GM21723 (cell line): ENCODE results near the gene CERS6.

Source experiments
- ATAC-seq: cut with Tn5 transposase; IDR thresholded peaks from one replicate; pipeline ENCODE4 v1.9.1; 2021; ENCODE audit warnings: mild to moderate bottlenecking, moderate library complexity; ENCODE audit not compliant: unreplicated experiment

Gene CERS6

DNA sequence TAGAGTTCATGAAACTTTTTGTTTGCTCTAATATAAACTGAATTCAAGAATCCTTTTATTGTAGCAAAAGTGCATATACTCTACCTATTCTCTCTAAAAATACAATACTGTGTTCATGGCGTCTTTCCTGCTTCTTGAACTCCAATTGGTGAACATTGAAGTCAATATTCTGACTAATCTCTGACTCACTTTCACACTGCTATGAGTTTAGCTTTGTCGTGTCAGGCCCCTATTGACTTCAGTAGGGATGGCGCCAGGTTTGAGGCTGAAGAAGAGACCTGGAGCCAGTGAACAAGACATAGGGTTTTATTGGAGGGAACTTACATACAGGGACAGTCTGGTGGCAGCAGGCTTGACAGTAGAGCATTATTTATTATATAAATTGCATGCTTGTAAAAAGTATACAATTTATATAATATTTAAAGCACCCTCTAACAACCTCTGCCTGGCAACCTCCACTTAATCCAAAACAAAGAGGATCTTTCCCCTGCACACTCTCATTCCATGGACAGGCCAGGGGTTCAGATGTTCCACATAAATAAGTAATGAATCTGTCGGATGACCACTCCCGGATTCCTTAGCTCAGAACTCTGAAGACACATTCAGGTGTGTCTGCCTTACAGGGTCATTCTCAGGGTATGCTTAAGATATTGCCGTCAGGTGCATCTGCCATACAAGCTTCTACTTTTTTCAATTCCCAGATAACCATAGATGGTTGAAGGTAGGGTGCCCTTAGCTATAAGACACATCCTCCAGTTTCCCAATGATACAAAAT, 141.0 kb downstream of the CERS6 start:
- no peak for ATAC-seq

DNA sequence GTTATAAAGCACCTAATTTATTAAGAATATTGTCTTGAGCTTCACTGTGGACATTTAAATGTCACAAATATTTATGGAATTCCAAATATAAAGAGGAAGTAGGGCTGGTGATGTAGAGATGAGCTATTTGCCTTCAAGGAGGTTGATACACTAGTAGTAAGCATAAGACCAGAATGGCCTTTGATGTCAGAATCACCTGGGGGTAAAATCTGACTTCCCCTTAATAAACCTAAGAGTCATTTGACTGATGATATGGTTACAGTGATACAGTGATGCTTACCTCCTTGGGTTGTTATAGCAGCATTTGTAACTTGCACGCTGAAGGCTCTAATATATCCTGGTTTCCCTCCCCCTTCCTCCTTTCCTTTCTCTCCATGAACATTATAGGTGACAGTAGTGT, 143.7 kb downstream of the CERS6 start:
- ATAC-seq: no peak

GRCh38 chr2:168600949-168601348, 144.9 kb downstream of the CERS6 start:
- no peak for ATAC-seq

GRCh38 chr2:168601741-168602140, 145.7 kb downstream of the CERS6 start:
- ATAC-seq: peak; percentile 68

GRCh38 chr2:168602379-168602778, 146.3 kb downstream of the CERS6 start:
- no peak for ATAC-seq

GRCh38 chr2:168602846-168603401, 146.9 kb downstream of the CERS6 start:
- ATAC-seq: no peak

DNA sequence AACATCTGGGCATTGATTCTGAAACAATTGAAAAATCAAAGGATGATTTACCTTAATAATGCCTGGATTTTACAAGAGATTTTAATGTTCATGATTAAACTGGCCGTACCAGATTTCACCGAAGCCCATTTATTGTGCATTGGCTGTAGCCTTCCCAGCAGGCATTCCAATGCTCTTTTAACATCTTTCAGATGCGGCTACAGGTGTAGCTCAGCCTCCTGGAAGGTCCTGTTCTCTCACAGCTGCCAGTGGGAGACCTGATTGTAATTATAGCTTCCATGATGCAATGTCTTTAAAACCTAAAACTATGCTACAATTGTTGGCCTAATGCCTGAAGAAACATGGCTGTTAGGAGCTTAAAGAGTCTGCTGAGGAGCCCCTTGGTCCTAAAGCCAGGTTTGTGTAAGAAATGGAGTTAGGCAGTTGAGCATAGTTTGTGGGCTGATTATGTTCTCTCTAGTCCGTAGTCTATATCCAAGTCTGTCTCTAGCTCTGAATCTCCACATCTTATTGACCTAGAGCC, 147.4 kb downstream of the CERS6 start:
- no peak for ATAC-seq

- ATAC-seq: no peak
These were observed 148.2 kb downstream of the CERS6 start for GRCh38 chr2:168604252-168604651.

- no peak for ATAC-seq
These were observed 151.9 kb downstream of the CERS6 start for GRCh38 chr2:168607992-168608391.

GRCh38 chr2:168608796-168609195, 152.7 kb downstream of the CERS6 start:
- ATAC-seq: no peak

DNA sequence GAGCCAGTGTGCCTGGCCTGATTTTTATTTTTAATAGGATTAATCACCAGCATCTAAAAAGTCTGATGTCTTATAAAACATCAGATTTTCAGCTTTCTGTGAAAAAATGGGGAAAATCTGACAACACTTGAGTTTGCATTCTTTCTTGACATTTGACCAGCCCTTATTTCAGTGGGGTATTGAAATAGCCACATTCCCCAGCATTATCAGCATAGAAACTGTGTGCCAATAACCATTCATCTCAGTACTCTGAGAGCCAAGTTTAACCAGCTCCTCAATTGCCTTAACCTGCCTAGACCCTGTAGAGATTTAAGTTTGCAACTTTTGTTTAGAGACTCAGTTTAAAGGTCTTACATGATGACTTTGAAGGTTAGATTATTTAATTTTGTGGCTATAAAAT, 155.0 kb downstream of the CERS6 start:
- ATAC-seq: no peak

DNA sequence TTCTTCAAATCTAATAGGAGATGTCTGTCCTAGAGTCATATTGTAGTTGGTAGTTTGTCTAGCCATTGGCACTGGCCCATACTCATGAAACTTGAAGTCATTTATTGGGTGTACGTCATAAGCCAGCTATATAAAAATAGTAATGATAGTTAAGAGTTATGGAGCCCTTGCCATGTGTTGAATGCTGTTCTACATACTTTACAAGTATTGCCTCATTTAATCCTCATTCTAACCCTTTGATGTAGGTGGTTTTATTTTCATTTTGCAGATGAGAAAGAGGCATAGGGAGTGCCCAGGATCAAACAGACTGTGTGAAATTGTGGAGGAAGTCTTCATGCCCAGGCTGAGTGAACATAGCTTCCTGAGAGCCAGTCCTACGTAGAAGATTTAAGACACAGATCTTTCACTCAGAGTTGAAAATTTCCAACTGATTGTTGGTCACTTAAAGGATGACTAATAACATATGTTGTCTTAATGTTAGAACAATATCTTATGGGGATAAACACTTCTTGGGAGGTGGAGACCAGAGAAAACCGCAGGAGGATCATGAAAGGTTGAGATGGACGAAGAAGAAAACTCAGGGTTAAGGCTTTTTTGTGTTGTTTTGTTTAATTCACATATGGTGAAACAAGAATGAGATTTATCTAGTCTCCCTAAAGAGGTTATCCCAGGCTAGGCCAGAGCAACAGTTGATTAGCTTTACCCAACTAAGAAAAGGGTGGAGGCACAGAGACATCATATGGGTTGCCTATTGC, 156.0 kb downstream of the CERS6 start:
- ATAC-seq: no peak

DNA sequence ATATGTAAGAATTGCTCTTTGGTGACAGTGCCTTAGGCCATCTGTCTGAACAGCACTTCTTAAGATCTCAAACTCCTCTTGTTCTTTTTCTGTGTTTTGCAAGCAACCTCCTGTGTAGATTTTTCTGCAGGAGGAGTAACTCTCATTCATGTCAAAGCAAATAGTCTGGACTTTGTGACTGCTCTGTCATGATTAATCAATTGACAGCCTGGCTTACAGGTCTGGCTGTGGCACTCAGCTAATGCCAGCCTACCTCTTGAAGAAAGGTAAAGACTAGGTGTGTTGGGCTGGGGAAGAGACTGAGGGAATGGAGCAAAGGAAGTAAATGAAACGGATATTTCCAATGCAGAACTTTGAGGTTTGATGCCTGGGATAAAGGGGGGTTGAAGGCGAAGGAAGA, 156.6 kb downstream of the CERS6 start:
- ATAC-seq: no peak

DNA sequence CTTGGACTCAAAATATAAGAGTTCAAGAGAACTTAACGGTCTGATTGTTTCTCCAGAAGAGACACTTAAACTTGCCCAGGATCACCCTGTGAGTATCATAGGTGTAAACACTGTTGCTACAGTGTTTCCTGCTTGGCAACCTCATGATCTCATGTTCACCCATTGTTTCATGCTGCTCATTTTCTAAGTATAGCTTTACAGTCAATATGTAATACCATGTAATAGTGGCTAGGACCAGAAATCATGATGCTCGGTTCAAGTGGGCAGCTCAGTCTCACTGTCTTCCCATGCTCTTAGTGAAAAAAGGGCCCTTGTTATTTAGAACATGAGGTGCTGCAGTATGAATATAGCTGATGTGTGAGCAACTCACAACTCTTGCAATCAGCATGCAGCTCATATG, 157.5 kb downstream of the CERS6 start:
- no peak for ATAC-seq

DNA sequence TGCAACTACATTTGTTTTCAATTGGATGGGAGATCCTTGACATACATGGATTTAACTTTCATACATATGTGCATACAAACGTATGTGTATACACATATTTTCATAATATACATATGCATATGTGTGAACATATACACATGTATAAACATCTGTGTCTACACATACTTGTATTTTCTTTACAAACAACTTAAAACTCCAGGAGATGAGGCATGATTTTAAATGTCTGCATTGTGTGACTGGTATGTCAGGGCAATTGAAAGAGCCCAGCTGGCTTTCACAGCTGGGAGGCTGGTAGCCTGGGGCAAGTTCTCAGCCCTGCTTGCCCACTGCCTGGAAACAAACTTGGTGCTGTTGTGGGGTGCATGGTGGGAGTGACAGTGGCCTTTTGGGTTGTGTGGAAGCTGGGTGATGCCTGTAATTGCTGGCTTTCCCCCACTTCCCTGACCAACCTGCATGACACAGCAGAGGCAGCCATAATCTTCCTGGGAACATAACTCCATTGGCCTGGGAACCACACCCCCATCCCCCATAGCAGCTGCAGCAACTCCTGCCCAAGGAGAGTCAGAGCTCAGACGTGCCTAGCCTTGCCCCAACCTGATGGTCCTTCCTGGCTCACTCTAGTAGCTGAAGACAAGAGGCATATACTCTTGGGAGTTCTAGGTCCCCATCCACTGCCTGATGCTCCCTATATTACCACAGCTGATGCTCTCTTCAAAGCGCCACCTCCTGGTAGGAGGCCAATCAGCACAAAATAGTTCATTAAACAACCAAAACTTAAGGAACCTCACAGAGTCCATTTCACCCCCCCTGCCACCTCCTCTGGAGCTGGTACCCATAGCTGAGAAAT, 158.3 kb downstream of the CERS6 start:
- no peak for ATAC-seq

DNA sequence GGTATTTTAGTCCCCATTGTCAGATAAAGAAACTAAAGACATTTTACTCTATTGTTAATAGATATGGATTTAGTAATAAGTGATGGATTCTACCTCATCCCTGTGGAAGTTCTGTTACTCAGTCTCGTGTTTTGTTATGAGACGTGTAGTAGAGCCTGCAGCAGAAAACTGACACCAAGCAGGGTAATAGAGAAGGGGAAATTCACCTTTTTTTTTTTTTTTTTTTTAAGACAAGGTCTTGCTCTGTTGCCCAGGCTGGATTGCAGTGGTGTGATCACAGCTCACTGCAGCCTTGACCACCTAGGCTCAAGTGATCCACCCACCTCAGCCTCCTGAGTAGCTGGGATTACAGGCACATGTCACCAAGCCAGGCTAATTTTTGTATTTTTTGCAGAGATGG, 164.5 kb downstream of the CERS6 start:
- ATAC-seq: no peak

DNA sequence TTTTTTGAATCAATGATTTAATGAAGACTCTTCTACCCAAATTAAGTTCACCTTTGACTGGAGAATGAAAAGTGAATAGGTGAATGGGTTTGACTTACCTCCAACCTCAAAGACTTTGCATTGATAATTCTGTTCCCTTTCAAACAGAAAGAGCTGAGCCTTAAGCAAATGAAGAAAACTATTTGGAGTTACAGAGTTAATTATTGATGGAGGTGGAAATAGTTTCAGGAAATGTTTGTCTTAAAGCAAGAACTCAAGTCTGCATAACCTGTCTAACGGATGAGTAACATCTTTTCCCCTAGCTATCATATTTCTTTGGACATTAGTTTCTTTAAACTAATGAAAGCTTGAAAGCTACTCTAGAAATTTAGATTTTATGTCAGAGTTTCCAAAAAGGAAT, 166.5 kb downstream of the CERS6 start:
- ATAC-seq: no peak

GRCh38 chr2:168624028-168624427, 168.0 kb downstream of the CERS6 start:
- peak; percentile 47 for ATAC-seq

DNA sequence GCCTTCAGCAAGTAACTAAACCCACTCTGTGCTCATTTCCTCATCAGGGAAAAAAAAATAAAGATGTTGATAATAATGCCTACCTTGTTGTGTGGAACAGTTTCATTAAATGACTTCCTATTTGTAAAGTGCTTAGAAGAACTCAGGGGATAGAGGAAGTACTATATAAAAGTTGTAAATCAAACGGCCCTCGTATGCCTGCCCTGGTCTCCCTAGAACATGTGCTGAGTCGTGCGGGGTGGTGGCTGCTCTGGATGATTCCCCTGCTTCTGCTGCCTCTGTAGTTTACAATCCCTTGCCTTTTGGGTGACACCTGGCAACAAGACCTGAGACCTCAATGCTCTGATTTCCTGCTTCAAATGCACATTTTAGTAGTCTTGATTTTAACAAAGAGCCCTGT, 170.0 kb downstream of the CERS6 start:
- no peak for ATAC-seq

DNA sequence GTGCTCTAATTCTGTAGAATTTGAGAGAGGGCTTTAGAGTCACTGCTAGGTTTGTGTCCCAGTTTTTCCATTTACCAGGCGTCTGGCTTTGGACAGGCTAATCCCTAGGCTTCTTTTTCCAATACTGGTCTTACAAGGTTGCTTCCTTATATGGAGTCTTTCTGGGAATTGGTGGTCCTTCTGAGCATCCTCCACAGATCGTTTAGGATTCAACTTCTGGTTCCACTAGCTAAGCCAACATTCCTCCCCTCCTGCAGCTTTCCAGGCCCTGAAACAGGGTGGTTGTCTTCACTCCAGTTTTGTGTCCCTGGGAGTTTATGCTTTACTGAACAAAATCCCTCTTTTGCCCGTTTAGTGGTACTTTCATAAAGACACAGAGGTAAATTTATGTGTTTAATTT, 170.6 kb downstream of the CERS6 start:
- ATAC-seq: no peak

DNA sequence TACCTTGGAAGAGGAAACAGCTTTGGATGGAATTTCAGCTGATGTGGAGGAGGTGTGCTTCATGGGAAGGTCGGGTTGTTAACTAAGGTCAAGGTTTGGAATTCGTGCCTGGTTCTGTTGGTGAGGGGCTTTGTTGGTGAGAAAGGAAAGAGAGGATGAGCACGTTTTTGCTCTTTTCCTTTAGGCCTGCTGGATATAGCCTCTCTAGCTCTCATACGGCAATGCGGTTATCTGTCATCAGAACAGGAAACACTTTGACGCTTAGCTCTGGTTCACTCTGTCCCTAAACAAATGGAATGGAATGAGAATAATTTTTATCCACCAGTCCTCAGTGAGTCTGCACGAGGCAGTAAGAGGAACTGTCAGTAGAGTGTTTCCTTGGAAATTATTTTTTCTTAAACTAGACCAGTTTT, 176.6 kb downstream of the CERS6 start:
- ATAC-seq: no peak
